Measurements from ENCODE around the gene RGS19.

GRCh38 chr20:64036346-64037198 lies 42.7 kb downstream of the RGS19 start:
- no peak; the same call in 1 of the 2 replicates for TF ChIP-seq POLR2A (IDR thresholded peaks at IDR 0.05; ENCODE audit: low read depth, low read length)
- TF ChIP-seq POLR2AphosphoS5 (IDR thresholded peaks at IDR 0.05; ENCODE audit: low read depth, low read length) = no peak
- no peak for TF ChIP-seq TAF1 (IDR thresholded peaks at IDR 0.05; ENCODE audit: borderline replicate concordance, low read depth, low read length)
